Measurements from ENCODE around the gene SOS1.
"Not testable (repeated sequence)": the region's sequence is repeated elsewhere in the genome, so short reads cannot be mapped to it uniquely, and the experiment has no call there.

The SOS1 gene

GRCh38 chr2:39120771-39121522, at the start of gene SOS1:
TSS of gene SOS1 (minus strand) at chr2:39121051. CDS start at chr2:39120422, 629 bp downstream.
- peak; percentile 95 for DNase-seq

GRCh38 chr2:39164089-39164488, 43.2 kb upstream of the SOS1 start:
- DNase-seq = peak; percentile 74

GRCh38 chr2:39160982-39161381, 40.1 kb upstream of the SOS1 start:
- no peak for DNase-seq

- no peak for DNase-seq
These were observed 38.4 kb upstream of the SOS1 start for GRCh38 chr2:39159283-39159682.

GRCh38 chr2:39158351-39158750, 37.5 kb upstream of the SOS1 start:
- no peak for DNase-seq

- DNase-seq = no peak
These were observed 36.0 kb upstream of the SOS1 start for GRCh38 chr2:39156846-39157245.

- DNase-seq = no peak
These were observed 35.3 kb upstream of the SOS1 start for GRCh38 chr2:39156107-39156506.

- DNase-seq = not testable (repeated sequence)
These were observed 34.7 kb upstream of the SOS1 start for GRCh38 chr2:39155573-39155972.

- DNase-seq = no peak
These were observed 34.1 kb upstream of the SOS1 start for GRCh38 chr2:39154944-39155343.

- DNase-seq = no peak
These were observed 32.5 kb upstream of the SOS1 start for GRCh38 chr2:39153312-39153711.

- DNase-seq = no peak
These were observed 31.7 kb upstream of the SOS1 start for GRCh38 chr2:39152504-39152903.

GRCh38 chr2:39150890-39151497, 30.1 kb upstream of the SOS1 start:
- no peak for DNase-seq

GRCh38 chr2:39150102-39150562, 29.3 kb upstream of the SOS1 start:
- no peak for DNase-seq

- DNase-seq = no peak
These were observed 25.8 kb upstream of the SOS1 start for GRCh38 chr2:39146630-39147029.

- no peak for DNase-seq
These were observed 25.1 kb upstream of the SOS1 start for GRCh38 chr2:39145906-39146421.

- peak; percentile 86 for DNase-seq
These were observed 23.6 kb upstream of the SOS1 start for GRCh38 chr2:39144416-39144815.

- peak; percentile 66 for DNase-seq
These were observed 22.2 kb upstream of the SOS1 start for GRCh38 chr2:39142904-39143605.

- DNase-seq = peak; percentile 98
These were observed 20.8 kb upstream of the SOS1 start for GRCh38 chr2:39141334-39142271.

GRCh38 chr2:39140948-39141333, 20.1 kb upstream of the SOS1 start:
- DNase-seq = not testable (repeated sequence)

- peak; percentile 87 for DNase-seq
These were observed 19.5 kb upstream of the SOS1 start for GRCh38 chr2:39140322-39140847.

- DNase-seq = no peak
These were observed 18.8 kb upstream of the SOS1 start for GRCh38 chr2:39139511-39140237.

- no peak for DNase-seq
These were observed 18.0 kb upstream of the SOS1 start for GRCh38 chr2:39138837-39139211.
